ENCODE results near the gene OPRM1. TPM values are rescaled to one million over a fixed set of nuclear protein-coding genes. Genes with fewer than 3 reads are reported as not detected.

The OPRM1 gene
- total and polyA plus RNA-seq, 2 of the 8 experiments (the other 6 are each of a cell fraction or from before 2014, with no cell fraction given) = not detected

- Histone ChIP-seq H3K36me3 (ENCODE audit: control insufficient read depth in 2 of 4, insufficient read depth in 4 of 4, low read length in 3 of 4) (no peaks in the 10 kb centered on the region), H2AFZ (ENCODE audit: low read length) (no peak overlapping the region), H3K27ac (ENCODE audit: low read depth, low read length) (no peak overlapping the region), H3K4me2 (ENCODE audit: insufficient read depth in 1 of 2, low read depth in 2 of 2, low read length in 2 of 2) (no peak overlapping the region), H3K23me2 (ENCODE audit: low read depth, low read length) (no peaks in the 10 kb centered on the region), H4K20me1 (replicated peaks in 1 of 2; ENCODE audit: control insufficient read depth in 1 of 2, insufficient read depth in 2 of 2, low read length in 2 of 2) (no peaks in the 10 kb centered on the region), H3K79me2 (ENCODE audit: control insufficient read depth in 1 of 2, insufficient read depth in 2 of 2, low read length in 2 of 2) (no peaks in the 10 kb centered on the region), H3K9ac (replicated peaks in 1 of 4; ENCODE audit: extremely low read depth in 1 of 4, low read depth in 3 of 4, low read length in 3 of 4) (no peak overlapping the region), H2BK15ac (ENCODE audit: low read length) (no peak overlapping the region), H4K91ac (replicated peaks; ENCODE audit: insufficient read length, low read length) (no peak overlapping the region), H2BK5ac (ENCODE audit: low read depth, low read length) (no peak overlapping the region), H3K14ac (ENCODE audit: insufficient read length) (no peak overlapping the region), H3K4me1 (replicated peaks in 1 of 4; ENCODE audit: control insufficient read depth in 3 of 4, insufficient read depth in 4 of 4, low read length in 3 of 4) (no peaks in the 10 kb centered on the region), H2AK5ac (ENCODE audit: low read depth, low read length) (no peak overlapping the region), H4K5ac (ENCODE audit: insufficient read length, low read depth, low read length) (no peak overlapping the region), H3K79me1 (ENCODE audit: low read depth, low read length) (no peaks in the 10 kb centered on the region), H3K23ac (ENCODE audit: insufficient read length) (no peak overlapping the region), H2BK20ac (ENCODE audit: low read length) (no peak overlapping the region), H4K8ac (ENCODE audit: extremely low read depth, insufficient read depth, low read length) (no peak overlapping the region), H3K4ac (replicated peaks; ENCODE audit: insufficient read length, low read depth, low read length) (no peak overlapping the region), H3K56ac (replicated peaks; ENCODE audit: insufficient read length, low read depth, low read length) (no peak overlapping the region), H3K4me3 (ENCODE audit: extremely low read depth in 1 of 4, insufficient read depth in 2 of 4, low read depth in 3 of 4, low read length in 4 of 4) (no peak overlapping the region), H3K27me3 (replicated peaks in 1 of 4; ENCODE audit: control insufficient read depth in 3 of 4, extremely low read depth in 1 of 4, insufficient read depth in 3 of 4, low read length in 3 of 4) (no peaks in the 10 kb centered on the region), H3K18ac (ENCODE audit: extremely low read depth, low read length) (no peak overlapping the region), H2BK120ac (replicated peaks; ENCODE audit: low read depth, low read length) (no peak overlapping the region), H3K9me3 (ENCODE audit: insufficient read depth in 2 of 2, low read depth in 1 of 2, low read length in 1 of 2) (no peaks in the 10 kb centered on the region), H2BK12ac (ENCODE audit: low read depth, low read length) (no peak overlapping the region)
- no peak for FAIRE-seq
- 78% methylated on average over 1 of the region's 1 CpG; no CpG with 5 or more reads in 1 of the 2 experiments for WGBS, 2 experiments (ENCODE audit: extremely low coverage in 1 of 2, insufficient coverage in 1 of 2, insufficient read length in 1 of 2, insufficient replicate concordance in 2 of 2, low coverage in 1 of 2, low lambda C conversion rate in 2 of 2, missing lambda C conversion rate in 1 of 2)
- CTCF ChIA-PET (ENCODE audit: partially characterized antibody) = no interaction called here
- POLR2A ChIA-PET (ENCODE audit: partially characterized antibody) = no interaction called here
- DNase-seq (ENCODE audit: low read depth in 1 of 2, low spot score in 2 of 2) = no peak
- TF ChIP-seq NANOG (IDR thresholded peaks at IDR 0.05; ENCODE audit: insufficient read depth, low read depth, low read length, poor library complexity, severe bottlenecking) (no peak), RAD21 (IDR thresholded peaks at IDR 0.05 in 1 of 2, conservative IDR thresholded peaks at IDR 0.05 in 1 of 2; ENCODE audit: low read depth in 2 of 2, low read length in 2 of 2) (no peak), CEBPB (IDR thresholded peaks at IDR 0.05; ENCODE audit: low read depth, low read length) (no peak), SIX5 (IDR thresholded peaks at IDR 0.05; ENCODE audit: low read depth, low read length) (no peak), BRCA1 (IDR thresholded peaks at IDR 0.05; ENCODE audit: low read depth, low read length) (no peak), CTCF (IDR thresholded peaks at IDR 0.05; ENCODE audit: control extremely low read depth in 1 of 3, insufficient read depth in 1 of 3, low read depth in 1 of 3, low read length in 3 of 3) (no peak), RNF2 (IDR thresholded peaks at IDR 0.05; ENCODE audit: borderline replicate concordance, low read depth, low read length, missing control alignments, poor library complexity, severe bottlenecking) (no peak), TEAD4 (IDR thresholded peaks at IDR 0.05; ENCODE audit: low read depth, low read length) (no peak), HDAC2 (IDR thresholded peaks at IDR 0.05; ENCODE audit: borderline replicate concordance in 1 of 2, low read depth in 2 of 2, low read length in 2 of 2) (no peak), KDM5A (IDR thresholded peaks at IDR 0.05; ENCODE audit: low read length) (no peak), RBBP5 (IDR thresholded peaks at IDR 0.05; ENCODE audit: borderline replicate concordance, low read depth, low read length) (no peak)
Measured at GRCh38 chr6:154070657-154071056, 31.6 kb downstream of the OPRM1 start.

Measured in H1 (cell line).